HG03066 (cell line): ENCODE data around the gene FAM89B.

Source experiments
- ATAC-seq: cut with Tn5 transposase; IDR thresholded peaks from one replicate; pipeline ENCODE4 v1.9.1; 2021; ENCODE audit warnings: low read depth; ENCODE audit not compliant: unreplicated experiment

Gene FAM89B

DNA sequence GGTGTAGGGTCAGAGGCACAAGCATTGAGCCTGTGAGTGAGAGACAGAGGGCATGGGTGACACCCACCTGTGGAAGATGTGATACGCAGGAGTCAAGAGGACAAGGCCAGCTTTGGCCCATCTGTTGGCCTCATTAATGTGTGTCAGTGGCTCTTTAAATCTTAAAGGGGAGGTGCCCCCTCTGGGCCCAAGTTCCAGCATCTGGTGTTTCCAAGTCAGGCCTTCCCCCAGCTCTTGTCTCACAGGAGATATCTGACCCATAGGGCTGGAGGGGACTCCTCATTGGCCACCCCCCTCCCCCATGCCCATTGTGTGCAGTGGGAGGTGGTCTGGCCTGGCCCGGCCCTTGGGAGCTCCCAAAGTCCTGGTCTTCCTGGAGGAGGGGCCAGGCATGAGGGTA lies 14.3 kb downstream of the FAM89B start:
- no peak for ATAC-seq

DNA sequence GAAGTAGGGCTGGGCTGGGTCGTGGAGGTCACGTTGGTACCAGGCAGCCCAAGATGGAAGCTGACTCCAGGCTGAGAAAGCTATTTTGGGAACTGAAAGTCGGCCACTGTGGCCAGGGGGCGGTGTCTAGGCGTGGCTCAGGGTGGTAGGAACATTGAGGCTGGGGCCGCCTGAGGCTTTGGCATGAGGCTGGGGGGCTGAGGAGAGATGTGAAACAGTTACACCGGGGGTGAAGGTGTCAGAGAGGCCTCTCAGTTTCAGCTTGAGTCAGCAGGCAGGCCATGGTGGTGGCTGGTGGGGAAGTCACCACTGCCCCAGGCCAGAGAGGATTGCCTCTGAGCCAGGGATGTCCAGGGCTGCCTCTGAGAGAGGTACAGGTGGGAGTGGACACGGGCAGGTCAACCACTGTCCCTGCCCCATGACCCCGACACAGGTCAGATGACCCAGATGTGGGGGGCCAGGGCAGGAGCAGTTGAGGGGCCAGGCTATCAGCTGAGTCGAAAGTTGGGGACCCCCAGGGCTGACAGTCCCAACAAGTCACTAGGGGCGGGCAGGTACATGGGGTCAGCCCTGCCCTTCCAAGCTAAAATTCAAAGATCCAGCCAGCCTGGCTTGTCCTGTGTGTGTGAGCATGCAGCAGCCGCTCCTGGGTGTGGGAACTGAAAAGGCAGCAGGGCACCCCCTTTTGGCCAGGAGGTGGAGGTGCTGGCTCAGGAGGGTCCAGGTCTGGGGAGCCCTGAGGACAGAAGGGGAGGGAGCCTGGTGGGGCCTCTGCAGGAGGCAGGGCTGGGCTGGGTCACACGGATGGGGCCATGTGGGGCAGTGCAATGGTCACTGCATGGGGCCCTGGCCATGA lies 16.1 kb downstream of the FAM89B start:
- ATAC-seq, result peak; percentile 80

DNA sequence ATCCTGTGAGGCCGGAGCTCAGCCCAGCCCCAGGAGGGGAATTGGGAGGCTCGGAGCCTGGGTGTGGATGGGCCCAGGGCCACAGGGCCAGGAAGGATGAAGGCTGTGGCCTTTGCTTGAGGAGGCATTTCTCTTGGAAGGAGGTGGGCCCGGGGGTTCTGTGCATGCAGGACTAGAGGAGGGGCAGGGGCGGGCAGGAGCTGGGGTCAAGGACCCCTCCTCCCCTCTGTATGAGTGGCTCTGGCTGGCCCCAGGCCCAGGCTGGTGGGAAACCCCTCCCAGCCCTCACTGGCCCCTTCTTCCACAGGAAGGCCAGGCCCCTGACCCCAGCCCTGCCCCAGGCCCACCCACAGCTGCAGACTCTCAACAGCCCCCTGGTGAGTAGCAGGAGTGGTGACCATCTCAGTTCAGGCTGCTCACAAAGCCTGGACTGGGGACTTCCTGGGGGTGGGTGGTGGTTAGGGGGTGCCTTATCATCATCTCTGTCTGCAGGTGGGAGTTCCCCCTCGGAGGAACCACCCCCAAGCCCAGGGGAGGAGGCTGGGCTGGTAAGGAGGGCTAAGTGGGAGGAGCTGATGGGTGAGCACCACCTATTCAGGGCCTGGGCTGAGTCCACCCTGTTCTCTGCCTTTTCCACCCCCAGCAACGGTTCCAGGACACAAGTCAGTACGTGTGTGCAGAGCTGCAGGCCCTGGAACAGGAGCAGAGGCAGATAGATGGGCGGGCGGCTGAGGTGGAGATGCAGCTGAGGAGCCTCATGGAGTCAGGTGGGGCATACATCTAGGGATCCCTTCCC lies 17.3 kb downstream of the FAM89B start:
- no peak for ATAC-seq

DNA sequence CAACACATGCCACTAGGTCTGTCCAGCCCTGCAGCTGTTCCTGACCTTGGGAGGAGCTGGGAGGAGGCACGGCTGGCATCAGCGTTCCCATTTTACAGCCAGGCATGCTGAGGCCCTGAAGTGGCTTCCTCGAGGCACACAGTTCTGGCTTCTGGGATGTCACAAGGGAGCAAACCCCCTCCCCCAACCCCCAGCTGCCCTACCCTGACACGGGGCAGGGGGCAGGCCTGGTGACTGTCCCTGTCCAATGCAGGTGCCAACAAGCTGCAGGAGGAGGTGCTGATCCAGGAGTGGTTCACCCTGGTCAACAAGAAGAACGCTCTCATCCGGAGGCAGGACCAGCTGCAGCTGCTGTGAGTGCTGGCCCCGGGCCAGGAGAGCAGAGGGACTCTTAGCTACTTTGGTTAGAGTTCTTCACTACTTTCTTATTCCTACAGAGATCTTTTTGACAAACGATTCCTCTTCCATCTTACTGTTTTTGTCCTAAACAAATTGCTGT lies 18.0 kb downstream of the FAM89B start:
- ATAC-seq, result no peak

DNA sequence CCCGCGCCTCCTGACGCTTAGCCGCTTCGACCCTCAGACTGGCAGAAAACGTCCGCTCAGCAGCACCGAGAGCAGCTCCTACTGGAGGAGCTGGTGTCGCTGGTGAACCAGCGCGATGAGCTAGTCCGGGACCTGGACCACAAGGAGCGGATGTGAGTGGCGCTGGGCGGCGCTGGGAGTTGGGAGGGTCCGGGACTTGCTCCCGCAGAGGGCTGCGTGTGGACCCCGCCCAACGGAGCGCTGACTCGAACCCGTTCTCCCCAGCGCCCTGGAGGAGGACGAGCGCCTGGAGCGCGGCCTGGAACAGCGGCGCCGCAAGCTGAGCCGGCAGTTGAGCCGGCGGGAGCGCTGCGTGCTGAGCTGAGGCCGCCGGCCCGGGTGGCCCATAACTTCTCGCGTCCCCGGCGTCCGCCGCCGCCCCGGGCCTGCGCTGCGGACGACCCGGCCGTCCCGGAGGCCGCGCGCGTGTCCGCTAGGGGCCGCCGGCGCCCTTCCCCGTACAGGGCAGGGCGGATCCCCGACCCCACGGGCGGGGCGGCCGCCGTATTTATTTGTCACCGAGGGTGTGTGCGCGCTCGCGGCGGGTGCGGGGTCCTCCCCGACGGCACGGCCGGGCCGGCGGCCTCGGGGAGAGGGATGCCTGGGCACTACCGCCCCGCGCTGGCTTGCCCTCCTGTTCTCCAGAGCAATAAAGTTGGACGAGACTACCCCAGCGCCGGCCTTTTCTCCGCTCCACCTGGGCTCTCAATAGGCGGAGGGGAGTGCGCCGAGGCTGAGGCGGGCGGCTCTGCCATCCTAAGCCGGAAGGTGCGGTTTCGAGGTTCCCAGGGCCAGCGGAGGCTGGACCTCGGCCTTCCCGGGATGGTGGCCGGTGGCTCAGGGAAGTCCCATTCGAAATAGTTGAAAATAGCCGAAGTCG lies 19.9 kb downstream of the FAM89B start:
- ATAC-seq, result no peak

DNA sequence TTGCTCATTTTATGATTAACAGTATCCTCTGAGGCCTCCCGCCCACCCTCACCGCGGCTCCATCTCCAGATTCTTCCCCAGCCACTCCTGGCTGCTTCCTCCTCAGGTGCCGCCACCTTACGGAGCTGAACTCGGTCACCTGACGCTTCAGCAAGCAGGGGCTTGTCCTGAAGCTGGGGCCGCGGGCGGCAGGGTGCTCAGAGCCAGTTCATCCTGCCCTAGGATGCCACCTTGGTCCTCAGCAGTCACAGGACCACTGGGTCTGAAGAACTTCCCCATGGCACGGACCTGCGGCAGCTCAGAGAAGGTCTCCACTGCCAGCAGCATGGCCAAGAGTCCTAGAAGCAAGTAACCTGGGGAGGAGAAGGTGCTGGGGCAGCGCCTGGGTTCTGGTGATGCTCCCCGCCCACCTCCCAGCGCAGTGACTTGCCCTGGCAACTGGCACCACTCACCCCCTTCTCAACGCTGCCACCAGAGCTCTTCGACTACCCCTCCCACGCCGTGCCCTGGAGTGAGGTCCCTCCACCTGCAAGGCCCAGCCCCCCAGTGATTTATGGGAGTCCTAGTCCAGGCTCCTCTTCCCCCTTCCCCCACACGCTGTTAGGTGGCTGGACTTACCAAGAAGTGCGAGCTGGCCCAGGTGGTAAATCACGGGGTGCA lies 20.6 kb downstream of the FAM89B start:
- no peak for ATAC-seq

DNA sequence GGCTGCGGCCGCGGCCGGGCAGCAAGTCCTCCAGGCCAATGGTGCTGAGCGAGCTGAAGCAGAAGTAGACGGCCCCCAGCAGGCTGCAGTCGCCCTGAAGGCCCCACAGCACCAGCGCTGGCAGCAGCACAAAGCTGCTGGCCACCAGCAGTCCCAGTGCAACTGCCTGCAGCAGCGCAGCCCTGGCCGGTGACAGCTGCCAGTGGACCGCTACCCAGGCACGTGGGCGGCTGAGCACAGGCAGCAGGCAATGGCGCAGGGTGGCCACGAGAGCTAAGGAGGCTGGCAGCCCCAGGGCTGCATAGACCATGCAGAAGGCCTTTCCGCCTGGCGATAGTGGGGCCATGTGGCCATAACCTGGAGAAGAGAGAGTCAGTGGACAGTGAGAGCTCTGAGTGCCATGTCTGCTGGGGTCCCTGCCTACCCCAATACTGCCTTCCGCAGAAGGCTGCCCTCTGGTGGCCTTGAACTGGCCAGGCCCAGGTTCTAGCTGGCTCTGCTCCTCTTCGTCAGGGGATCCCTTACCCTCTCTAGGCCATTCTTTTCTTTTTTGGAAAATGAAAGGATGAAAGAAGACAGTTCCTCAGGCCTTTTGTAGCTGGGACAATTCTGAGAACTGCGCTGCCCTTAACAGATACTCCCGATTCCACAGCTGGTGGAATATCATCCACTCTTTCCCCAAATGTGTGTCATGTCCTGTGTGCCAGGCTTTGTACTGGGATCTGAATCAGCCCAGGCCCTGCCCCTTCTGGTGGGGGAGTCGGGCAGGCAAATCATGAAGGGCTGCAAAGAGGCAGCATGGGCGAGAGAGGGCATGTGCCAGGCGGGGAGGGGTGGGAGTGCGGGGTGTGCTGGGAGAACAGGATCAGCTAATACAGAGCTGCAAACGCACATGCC lies 21.4 kb downstream of the FAM89B start:
- no peak for ATAC-seq

DNA sequence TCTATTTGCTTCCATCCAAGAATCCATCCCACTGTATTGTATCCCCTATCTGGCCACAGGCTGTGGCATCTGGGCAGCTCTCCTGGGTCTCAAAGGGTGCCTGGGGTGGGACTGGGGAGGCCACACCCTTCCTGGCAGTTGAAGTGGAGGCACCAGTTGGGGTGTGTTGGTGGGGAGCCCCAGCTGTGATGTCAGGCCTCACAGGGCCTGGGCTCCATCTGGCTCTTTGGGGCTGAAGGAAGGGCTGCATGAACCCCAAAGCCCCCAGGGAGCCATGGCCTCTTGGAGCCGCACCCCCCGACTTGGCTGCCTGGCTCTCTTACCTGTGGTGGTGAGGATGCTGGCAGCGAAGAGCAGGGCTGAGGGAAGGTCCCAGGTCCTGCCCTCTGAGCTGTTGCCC lies 22.8 kb downstream of the FAM89B start:
- no peak for ATAC-seq

DNA sequence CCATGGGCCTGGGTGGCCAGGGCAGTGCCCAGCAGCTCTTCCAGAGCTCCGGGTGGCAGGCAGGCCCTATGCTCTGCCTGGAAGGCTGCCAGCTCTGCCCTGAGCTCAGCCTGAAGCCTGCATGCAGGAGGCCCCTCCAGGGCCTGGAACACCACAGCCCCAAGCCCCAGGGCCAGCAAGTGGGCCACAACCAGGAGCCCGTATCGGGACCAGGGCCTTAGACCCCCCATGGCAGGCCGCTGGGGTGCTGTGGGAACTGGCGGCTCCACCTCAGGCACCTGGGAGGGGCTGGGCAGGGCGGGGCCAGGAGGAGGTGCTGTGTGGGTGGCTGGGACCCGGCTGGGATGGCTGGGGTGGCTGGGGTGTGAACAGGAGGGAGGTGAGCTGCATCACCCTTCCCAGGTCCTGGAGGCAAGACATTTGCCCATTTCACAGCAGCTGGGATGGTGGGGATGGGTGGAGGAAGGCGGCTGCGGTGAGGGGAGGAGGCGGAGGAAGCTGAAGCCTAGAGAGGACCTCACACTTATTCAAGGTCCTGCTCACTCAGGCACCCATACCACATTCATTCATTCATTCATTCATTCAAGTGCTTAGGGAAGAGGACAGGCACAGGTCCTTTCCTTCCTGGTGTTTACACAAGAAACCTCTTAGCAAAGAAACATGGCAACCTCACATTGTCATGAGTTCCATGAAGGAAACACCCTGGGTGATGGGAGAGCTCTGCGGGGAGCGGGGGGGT lies 23.4 kb downstream of the FAM89B start, which contains the start of gene KCNK7:
TSS of gene KCNK7 (minus strand) at position 258 of the 739 bp plus-strand sequence. CDS start at position 230, 28 bp downstream.
- ATAC-seq, result no peak

DNA sequence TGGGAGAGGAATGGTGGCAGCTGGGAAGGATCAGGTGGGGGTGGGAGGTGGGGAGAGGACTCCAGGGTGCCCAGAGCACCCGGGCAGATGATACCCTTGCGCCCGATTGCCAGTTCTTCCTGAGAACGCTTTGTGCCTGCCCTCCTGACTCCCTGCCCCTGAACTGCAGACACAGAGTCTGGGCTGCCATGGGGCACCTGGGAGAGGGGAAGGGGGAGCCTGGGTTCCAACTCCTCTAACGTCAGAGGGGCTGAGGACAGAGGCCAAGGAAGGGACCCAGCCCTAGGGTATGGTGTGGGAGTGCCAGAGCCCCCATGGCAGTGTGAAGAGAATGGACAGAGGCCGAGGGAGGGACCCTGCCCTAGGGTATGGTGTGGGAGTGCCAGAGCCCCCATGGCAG lies 24.2 kb downstream of the FAM89B start:
- ATAC-seq, result no peak

DNA sequence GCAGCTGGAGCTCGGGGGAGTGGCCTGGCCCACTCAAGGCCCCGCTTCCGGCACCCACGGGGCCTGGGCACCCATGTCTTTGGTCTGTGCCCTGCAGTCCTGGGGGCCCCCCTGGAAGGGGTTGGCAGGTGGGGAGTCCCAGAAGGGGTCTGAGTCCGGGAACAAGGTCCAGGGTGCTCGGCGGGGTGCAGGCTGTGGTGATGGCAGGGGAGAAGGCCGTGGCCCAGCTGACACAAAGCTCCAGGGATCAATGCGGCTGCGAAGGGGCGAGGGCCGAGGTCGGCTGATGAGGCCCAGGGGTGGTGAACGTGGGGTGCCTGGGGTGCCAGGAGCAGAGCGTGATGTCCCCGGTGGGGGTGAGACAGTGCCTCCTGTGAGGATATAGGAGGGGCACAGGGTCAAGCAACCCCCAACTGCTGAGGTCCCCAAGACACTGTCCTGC lies 25.9 kb downstream of the FAM89B start:
- ATAC-seq, result no peak

DNA sequence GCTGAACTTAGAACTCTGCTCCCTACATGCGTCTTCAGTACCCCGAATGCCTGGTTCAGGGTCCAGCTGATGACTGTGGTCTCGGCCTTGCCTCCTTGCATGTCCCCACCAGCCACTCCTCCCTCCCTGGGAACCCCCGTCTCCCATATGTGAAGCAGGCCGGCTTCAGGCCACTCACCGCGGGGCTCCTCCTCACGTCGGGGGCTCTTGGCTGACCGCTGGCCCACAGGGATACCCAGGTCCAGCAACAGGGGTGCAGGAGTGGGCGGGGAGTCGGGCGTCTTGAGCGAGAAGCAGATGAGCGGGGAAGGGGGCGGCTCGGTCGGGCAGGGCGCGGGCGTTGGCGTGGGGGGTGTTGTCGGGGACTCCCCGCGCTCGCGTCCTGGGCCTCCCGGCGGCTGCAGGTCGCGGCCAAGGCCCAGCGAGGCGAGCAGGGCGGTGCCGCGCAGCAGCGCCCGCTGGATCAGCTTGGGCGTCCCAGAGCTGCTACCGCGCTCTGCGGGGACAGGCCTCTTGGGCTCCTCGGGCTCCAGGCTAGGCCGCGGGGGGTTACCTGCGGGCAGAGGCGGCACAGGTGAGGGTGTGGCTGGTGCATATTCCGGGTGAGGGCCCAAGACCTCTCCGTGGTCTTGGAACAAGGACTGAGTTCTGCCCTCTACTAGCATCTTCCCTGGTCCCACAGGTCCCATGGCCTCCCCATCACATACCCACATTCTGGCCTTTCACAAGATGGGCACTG lies 27.0 kb downstream of the FAM89B start:
- no peak for ATAC-seq

DNA sequence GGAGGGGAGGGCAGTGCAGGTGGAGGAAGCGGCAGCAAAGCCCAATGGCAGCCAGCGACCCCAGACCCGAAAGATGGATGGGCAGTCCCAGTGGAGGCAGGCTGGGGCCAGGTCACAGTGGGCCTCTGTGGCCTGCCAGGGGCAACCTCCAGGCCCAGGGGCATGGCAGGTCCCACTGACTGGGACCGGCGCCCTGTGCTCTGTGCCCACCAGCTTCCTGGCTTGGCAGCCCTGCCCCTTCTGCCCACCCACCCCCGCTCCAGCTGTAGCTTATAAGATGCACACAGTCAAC lies 27.6 kb downstream of the FAM89B start:
- no peak for ATAC-seq

DNA sequence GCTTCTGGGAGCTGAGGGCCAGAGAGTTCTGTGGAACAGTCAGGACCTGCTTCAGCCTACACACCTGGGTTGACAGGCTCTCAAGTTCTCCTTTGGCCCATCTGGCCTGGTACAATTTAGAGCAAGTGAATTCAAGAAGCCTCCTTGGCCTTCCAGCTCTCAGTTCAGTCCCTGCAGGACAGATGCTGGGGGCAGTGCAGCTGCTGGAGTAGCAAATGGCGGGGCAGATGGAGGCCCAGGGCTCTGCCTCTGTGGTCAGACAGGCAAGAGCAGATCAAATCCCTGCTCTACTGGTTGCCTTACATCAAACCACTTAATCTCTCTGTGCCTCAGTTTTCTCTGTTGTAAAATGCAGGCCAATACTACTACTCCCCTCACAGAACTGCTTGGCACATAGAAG lies 31.9 kb downstream of the FAM89B start:
- no peak for ATAC-seq

DNA sequence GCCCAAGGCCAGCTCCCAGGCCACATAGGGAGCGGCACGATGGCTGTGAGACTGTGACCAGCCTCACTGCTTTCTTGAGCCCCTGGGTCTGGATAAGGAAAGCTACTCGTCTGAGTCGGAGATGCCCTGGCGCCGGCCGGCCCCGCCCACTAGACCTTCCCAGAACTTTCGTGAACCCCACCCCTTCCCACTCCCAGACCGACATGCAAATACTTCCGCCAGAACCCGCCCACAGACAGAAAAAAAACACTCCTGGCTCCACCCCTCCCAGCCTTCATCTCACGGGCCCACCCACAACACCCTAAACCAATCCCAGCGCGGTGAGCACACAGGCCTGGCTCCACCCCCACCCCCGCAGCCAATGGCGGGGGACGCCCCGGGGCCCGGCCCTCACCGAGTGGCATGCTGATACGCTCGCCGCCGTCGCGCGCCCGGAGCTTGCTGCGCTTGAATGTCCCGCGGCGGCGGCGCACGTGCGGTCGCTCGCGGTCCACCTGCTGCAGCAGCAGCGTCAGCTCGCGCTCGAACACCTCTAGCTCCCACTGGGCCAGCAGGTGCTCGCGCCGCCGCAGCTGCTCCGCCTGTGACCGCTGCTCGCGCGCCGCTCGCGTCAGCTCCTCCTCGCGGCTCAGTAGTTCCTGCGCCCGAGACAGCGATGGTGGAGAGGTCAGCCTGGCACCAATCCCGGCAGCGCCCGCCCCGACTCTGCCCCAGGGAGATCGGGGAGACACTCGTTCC lies 34.7 kb downstream of the FAM89B start:
- no peak for ATAC-seq

DNA sequence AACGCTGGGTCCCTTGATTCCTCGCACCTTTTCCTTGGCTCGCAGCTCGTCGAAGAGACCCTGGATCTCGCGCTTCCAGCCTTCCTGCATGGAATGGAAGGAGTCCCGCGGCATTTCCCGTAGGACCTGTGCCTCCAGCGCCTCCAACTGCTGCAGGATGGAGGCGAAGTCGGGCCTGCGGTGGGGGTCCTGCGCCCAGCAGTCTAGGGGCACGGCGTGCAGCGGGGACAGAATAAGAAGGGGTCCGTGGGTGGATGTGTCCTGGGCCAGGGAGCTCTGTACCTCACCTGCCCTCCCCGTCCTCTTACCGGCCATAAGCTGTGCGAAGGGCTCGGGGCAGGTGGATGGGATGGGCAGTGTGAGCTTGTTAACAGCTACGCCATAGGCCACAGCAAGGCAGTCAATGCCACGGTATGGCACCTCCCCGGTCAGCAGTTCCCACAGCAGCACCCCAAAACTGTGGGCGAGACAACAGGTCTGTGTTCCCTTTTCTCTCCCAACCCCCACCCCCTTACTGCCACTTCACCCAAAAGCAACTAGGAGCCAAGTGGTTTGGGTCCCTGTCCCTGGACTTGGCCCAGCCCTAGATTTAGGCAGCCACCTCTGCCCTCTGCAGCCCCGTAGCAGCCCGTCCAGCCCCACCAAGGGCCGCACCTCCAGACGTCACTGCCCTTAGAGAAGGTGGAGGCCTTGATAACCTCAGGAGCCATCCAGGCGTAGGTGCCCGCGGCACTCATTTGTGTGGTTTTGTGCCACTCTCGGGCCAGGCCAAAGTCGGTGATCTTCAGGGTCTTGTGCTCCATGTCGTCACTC lies 35.5 kb downstream of the FAM89B start:
- ATAC-seq, result no peak
